HG03139 (cell line): ENCODE results near the gene FAM117B.

Experiments
- ATAC-seq: cut with Tn5 transposase; IDR thresholded peaks from one replicate; pipeline ENCODE4 v1.9.1; 2021; ENCODE audit not compliant: unreplicated experiment

FAM117B gene

DNA sequence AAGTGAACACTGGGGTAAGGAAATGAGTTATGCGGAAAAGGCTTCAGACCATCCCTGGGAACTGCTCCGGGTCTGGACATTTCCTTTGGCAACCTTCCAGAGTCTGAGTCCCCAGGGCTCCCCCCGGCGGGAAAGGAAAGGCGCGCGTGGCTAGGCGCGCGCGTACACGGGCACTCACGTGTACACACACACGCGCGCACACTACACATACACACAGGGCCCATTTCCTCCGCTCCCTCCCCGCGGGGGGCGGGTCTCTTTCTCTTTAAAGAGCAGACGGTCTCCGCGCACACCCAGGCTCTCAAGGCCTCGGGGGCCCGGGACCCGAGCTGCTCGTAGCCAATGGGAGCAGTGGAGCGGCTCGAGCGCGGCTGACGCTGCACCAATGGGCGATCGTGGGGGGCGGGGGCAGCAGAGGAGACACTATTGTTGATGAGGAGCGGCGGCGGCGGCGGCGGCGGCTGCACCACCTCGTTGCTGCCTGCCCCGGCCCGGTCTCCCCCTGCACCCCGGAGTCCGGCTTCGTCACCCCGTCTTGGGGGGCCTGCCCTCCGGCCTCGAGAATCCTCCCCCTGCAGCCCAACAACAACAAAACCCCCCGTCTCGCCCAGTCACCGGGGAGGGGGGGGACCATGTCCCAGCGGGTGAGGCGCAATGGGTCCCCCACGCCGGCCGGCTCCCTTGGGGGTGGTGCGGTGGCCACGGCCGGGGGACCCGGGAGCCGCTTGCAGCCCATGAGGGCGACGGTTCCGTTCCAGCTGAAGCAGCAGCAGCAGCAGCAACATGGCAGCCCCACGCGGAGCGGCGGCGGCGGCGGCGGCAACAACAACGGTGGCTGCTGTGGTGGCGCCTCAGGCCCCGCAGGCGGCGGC lies at the start of gene FAM117B:
Gene FAM117B (plus strand): TSS at position 414 of the 872 bp plus-strand sequence. CDS start 219 bp downstream, at position 633.
- ATAC-seq, result peak; percentile 84

DNA sequence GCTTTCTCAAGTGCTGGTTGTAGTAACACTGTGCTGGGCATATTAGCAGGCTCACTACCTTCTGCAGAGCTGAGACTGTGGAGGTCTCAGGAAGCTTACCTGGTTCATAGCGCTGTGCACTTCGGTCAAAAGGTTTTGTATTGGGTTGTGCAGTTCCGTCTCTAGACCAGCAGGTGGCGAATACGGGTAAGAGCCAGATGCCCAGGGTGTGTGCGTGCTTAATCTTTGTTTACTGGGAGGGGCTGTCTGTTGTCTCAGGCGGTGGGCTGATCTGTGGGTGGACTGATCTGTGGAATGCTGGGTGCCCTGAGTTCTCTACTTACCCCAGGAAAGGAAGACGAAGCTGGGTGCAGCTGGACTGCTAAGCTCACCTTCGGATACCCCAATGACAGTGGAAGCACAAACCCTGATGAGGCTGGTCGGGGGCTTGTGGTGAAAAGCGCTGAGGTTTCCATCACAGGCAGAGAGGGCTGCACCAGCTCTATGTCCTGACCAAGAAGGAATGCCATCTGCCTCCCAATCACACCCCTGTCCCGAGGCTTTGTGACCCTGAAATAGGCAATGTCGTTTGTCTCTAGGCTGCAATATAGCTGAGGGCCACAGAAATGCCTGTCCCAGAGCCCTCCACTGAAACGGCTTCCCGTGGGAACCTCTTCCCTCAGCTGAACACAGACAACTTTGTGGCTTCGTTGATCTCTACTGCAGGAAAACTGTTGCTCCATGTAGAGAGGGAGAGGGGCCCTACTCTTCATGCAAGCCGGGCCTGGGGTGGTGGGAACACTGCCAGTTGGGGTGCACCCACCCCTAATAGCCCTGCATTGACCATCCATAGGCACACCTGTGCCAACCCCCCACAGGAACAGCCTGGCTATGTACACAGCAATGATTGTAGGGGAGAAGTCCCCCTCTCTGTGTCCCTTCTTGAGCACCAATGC lies 45.9 kb upstream of the FAM117B start:
- peak; percentile 90 for ATAC-seq

DNA sequence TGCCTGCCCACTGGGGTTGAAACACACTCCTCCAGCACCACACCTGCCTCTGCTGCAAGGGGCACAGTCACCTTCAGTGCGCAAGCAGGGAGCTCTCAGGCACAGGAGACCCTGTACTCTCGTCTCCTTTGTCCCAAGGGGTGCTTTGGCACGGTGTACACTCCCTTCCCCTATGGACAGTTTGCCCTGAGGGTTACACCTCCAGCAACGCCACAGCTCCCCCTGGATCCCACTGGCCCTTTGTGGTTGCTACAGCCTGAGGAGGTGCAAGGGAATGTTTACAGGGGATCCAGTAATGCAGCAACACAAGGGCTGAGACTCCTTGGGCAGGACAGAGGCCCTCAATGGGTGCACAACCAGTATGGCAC lies 45.2 kb upstream of the FAM117B start:
- no peak for ATAC-seq

DNA sequence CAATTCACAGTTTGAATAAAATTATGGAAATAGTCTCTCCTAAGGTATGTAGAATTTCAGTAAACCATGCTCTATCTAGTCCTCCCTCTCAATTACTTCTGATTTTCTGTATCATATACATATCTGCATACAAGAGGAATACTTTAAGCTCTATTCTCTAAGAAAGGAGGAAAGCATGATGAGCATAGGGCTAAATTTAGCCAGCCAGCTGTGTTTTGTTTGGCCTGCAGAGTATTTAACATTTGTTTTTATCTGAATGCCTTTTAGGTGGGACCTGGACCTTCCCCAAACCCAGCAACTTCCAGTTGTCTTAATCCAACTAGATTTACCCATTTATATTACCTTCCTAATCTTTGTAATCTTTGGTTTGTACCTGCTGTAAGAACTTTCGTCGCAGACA lies 42.2 kb upstream of the FAM117B start:
- no peak for ATAC-seq

- no peak for ATAC-seq
Measured at GRCh38 chr2:202599105-202599504, 35.7 kb upstream of the FAM117B start.

DNA sequence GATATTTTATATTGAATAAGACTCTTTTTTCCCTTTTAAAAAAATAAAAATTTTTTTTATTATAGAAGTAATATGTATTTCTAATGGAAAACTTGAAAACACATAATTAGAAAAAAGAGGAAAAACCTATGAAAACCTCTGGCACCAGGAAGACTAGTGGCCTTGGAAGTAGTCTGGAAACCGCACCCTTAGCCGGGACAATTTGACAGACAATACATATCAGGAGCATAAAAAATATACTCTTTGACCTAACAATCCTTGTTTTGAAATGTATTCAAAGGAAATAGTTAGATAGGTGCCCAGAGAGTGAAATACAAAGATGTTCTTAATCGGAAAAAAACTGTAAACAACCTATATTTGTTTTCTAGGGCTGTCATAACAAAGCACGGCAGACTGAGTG lies 34.9 kb upstream of the FAM117B start:
- ATAC-seq, result no peak

GRCh38 chr2:202604699-202605098 lies 30.1 kb upstream of the FAM117B start:
- no peak for ATAC-seq

GRCh38 chr2:202605174-202605573 lies 29.6 kb upstream of the FAM117B start:
- ATAC-seq, result no peak

DNA sequence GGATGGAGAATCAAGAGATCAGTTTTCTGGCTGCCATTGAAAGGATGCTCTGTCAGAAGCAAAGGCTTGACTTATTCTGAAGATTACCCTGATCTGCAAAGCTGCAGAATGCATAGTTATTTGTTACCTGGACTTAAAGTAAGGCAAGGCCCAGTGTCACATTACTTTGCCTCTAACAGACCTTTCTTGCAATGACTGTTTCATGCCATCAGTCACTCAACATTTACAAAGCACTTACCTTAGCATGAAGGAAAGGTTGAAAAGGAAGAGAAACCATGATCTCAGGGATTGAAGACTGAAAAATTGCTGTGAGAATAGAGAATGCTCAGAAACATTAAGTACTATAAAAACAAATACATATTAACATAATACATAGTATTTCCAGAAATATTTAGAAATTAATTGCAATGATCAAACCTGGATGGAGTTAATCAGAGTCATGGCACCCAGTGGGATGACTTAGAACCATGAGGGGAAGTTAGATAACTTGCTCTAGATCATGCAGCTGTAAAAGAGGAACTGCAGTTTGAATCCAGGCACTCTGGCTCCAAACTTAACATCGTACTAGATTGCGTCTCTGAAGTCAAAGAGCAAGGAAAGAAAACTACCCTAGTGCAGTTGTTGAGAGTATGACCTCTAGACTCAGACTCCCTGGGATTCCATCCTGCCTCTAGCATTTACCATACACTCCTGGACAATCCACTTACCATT lies 26.5 kb upstream of the FAM117B start:
- no peak for ATAC-seq

DNA sequence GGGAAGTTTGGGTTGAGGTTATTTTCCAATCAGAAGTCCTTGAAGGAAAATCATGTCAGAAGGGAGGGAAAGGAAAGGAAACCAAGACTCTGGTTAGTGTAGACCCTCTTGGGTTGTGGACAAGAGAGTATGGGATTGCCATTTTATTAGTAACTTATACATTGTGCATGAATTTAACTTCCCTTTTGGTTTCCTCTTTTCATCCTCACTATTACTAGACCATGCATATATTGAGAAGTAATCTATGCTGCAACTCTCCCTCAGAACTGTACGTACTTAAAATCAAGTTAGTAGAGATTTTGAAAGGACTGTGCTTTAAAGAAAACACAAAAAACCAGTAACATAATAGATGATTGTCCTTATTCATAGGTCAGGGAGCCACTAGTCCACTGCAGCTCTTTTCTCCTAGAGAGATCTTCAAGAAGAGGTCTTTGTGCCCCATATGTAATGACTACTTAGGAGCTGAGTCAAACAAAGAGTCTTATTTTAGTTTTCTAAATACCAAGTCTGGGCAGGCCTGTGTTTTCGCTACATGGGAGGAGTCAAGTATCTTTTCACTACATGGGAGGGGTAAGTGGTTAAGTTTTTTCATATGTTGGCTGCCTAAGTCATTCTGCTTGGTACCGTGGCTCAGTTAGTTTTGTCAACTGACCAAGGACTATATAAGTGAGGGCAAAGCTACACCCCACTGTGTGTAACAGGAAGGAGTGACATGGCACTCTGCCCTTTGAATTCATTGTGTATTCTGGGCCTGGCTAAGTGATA lies 25.2 kb upstream of the FAM117B start:
- peak; percentile 85 for ATAC-seq

GRCh38 chr2:202610380-202610779 lies 24.4 kb upstream of the FAM117B start:
- ATAC-seq, result no peak

- ATAC-seq, result no peak
Measured at GRCh38 chr2:202612145-202612544, 22.6 kb upstream of the FAM117B start.

GRCh38 chr2:202613479-202613878 lies 21.3 kb upstream of the FAM117B start:
- ATAC-seq, result no peak

DNA sequence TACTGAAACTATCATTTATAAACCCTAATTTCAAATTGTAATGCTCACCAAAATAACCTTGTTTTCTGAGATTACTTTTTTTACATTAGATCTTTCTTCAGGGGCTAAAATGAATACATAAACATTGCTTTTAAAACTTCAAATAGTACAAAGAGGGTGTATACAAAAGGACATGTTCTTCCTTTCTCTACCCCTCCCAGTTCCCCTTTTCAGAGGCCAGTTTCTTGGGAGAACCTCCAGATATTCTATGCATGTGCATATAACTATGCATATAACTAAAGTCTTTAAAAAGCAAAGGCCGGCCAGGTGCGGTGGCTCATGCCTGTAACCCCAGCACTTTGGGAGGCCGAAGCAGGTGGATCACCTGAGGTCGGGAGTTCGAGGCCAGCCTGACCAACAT lies 10.6 kb upstream of the FAM117B start:
- no peak for ATAC-seq

DNA sequence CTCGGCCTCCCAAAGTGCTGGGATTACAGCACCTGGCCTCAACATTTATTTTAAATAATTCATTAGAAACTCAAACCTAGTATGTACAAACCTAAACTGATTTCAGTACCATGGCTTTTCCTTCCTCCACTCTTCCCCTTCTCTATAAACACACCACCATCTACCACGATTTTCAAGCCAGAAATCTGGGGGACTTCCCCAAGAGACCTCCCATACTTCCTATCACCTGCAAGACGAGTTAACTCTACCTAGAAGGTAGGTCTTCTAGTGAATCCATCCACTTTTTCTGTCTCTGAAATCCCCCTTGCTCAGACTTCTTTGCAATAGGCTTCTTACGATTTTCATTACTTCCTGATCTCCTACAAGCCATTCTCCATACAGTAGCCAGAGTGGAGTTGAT lies 7.7 kb upstream of the FAM117B start:
- ATAC-seq, result no peak

DNA sequence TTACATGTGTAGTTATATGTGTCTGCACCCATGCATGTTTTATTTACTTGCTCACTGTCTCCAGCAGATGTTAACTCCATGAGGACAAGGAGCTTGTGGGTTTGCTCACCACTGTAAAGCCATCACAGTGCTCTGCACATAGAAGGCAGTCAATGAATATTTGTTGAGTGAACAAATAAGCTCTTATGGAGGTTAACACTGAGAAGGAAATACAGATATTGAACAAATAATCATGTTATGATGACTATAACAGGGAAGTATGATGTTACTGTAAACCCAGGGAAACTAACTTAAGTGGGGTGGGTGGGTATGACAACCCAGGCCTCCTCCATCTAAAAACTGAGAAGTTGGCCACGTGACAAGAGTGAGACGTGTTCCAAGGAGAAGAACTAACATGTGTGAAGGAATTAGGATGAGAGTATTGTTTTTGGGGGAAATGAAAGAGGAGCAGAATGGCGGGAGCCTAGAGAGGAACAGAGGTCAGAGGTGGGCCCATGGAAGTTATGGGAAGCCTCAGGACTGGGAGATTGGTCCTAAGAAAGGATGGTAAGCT lies 6.0 kb upstream of the FAM117B start:
- no peak for ATAC-seq

DNA sequence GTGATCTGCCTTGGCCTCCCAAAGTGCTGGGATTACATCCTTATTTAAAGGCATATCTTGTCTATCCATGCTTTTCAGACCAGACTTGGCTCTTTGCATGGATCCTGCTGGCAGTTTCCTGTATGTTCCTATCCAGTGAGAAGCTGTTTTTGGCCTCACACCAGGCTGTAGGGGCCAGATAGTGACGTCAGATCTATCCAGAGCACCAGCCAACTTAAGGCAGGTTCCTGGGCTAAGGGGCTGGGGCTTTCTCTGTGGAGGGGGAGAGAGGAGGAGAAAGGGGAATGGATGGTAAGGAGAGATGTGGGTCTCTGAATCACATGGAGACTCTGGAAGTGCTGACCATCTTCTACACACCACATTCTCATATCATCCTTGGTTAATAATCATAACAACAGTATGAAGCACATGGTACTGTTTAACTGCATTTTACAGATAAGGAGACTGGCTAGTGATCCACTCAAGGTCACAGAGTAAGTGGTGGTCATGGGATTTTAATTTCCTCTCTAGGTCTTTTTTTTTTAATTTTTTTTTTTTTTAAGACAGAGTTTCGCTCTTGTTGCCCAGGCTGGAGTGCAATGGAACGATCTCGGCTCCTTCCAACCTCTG lies 2.0 kb upstream of the FAM117B start:
- no peak for ATAC-seq

GRCh38 chr2:202633470-202633869 lies 1.3 kb upstream of the FAM117B start:
- no peak for ATAC-seq

- ATAC-seq, result peak; percentile 65
Measured at GRCh38 chr2:202635428-202636212, 851 bp downstream of the FAM117B start.
